ENCODE results near the gene PDGFRB. TPM values are rescaled to one million over a fixed set of nuclear protein-coding genes. Genes with fewer than 3 reads are reported as not detected.
"Not testable (repeated sequence)": the region's sequence is repeated elsewhere in the genome, so short reads cannot be mapped to it uniquely, and the experiment has no call there.

PDGFRB gene
- total RNA-seq, 4 donors from 2014 or later = 171 to 354 (median 217) TPM

DNA sequence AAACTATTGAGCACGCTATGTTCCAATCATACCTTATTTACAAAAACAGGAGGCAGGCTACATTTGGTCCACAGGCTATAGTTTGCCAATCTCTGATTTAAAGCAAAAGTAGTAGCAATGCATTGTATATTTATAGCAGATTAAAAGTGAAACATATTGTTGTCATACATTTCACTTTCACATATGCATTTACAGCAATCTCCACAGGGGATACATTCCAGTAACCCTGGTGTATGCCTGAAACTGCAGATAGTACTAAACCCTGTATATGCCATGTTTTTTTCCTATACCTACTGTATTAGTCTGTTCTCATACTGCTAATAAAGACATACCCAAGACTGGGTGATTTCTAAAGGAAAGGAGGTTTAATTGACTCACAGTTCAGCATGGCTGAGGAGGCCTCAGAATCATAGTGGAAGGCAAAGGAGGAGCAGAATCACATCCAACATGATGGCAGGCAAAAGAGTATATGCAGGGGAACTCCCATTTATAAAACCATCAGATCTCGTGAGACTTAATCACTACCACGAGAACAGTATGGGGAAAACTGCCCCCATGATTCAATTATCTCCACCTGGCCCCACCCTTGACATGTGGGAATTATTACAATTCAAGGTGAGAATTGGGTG lies 63.4 kb downstream of the PDGFRB start:
- 86 to 89% methylated on average over 3 of the region's 3 CpGs for WGBS, 2 donors
- no peak overlapping the region for H3K27ac ChIP-seq
- H3K27me3 ChIP-seq = no peaks in the 10 kb centered on the region
- no peaks in the 10 kb centered on the region for H3K4me1 ChIP-seq
- H3K36me3 ChIP-seq = no peaks in the 10 kb centered on the region
- no peak overlapping the region for H3K4me3 ChIP-seq
- DNase-seq (ENCODE audit: low spot score in 2 of 2) = no peak
- no peaks in the 10 kb centered on the region for H3K9me3 ChIP-seq
- no peak for TF ChIP-seq POLR2A (IDR thresholded peaks at IDR 0.05)
- TF ChIP-seq EP300 (IDR thresholded peaks at IDR 0.05) = no peak
- TF ChIP-seq, protein P1, sequence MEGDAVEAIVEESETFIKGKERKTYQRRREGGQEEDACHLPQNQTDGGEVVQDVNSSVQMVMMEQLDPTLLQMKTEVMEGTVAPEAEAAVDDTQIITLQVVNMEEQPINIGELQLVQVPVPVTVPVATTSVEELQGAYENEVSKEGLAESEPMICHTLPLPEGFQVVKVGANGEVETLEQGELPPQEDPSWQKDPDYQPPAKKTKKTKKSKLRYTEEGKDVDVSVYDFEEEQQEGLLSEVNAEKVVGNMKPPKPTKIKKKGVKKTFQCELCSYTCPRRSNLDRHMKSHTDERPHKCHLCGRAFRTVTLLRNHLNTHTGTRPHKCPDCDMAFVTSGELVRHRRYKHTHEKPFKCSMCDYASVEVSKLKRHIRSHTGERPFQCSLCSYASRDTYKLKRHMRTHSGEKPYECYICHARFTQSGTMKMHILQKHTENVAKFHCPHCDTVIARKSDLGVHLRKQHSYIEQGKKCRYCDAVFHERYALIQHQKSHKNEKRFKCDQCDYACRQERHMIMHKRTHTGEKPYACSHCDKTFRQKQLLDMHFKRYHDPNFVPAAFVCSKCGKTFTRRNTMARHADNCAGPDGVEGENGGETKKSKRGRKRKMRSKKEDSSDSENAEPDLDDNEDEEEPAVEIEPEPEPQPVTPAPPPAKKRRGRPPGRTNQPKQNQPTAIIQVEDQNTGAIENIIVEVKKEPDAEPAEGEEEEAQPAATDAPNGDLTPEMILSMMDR (IDR thresholded peaks at IDR 0.05) = no peak

GRCh38 chr5:150085950-150086715 lies 69.5 kb downstream of the PDGFRB start, which contains the start of gene CSF1R:
TSS of gene CSF1R (minus strand) at chr5:150086554. CDS start at chr5:150086427, 127 bp downstream.
- TF ChIP-seq POLR2A (IDR thresholded peaks at IDR 0.05) (no peak), EP300 (IDR thresholded peaks at IDR 0.05) (peak in 1 of 2 donors; percentile 37)
- TF ChIP-seq, protein P1 (IDR thresholded peaks at IDR 0.05) = no peak
- no peaks in the 10 kb centered on the region for H3K36me3 ChIP-seq

DNA sequence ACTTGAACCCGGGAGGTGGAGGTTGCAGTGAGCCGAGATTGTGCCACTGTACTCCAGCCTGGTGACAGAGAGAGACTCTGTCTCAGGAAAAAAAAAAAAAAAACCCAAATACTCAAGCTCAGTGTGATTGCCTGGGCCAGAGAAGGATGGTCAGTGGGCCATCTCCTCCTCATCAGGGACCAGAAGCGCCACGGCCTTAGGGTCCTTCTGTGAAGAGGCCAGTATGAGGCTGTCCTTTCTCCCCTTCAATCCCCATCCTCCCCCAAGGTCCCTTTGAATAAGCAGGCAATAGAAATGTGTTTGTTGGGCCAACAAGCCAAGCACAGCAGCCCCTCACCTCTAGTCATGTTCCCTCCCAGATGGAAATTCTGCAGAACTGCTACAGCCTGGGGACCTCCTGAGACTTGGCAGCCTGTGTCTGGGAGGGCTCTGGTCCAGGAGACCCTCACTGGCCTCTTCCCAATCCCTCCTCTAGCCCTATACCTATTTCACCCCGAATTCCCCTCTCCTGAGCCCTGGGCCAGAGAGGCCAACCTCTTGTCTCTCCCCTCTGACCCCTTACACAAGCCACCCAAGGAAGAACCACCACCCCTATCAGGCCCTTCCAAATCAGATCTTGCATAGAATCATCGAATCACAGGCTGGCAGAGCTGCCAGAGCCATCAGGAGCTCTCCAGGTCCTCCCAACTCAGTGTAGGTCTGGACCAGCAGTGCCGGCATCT lies 70.3 kb downstream of the PDGFRB start:
- Histone ChIP-seq H3K36me3 (no peaks in the 10 kb centered on the region), H3K4me3 (peak overlapping the region in 3 of 4 donors; percentile 15 to 47 (median 18)), H3K27me3 (no peaks in the 10 kb centered on the region), H3K27ac (peak overlapping the region in 2 of 4 donors; percentile 10 to 52), H3K4me1 (peaks cover 0 to 10% (median 2%) of the 10 kb centered on the region in 4 donors), H3K9me3 (no peaks in the 10 kb centered on the region)
- 78 to 82% methylated on average over 7 of the region's 7 CpGs for WGBS, 2 donors
- DNase-seq (ENCODE audit: low spot score in 2 of 2) = no peak
- no peak for TF ChIP-seq EP300 (IDR thresholded peaks at IDR 0.05)
- TF ChIP-seq, protein P1 (IDR thresholded peaks at IDR 0.05) = no peak
- no peak for TF ChIP-seq POLR2A (IDR thresholded peaks at IDR 0.05)

More at GRCh38 chr5:150085950-150086715, 69.5 kb downstream of the PDGFRB start, which contains the start of gene CSF1R:
- H3K4me3 ChIP-seq = peak within 1 kb of the TSS; percentile 3 to 47 (median 16)
- DNase-seq (ENCODE audit: low spot score in 2 of 2) = no peak
- peaks cover 0 to 10% (median 2%) of the 10 kb centered on the region in 4 donors for H3K4me1 ChIP-seq
- 81 to 88% methylated on average over 8 to 9 of the region's 9 CpGs for WGBS, 2 donors
- peak within 1 kb of the TSS in 2 of 4 donors; percentile 17 to 52 for H3K27ac ChIP-seq
- H3K27me3 ChIP-seq = no peaks in the 10 kb centered on the region
- H3K9me3 ChIP-seq = no peaks in the 10 kb centered on the region

- 82 to 89% methylated on average over 6 of the region's 6 CpGs for WGBS, 2 donors
- H3K27me3 ChIP-seq; H3K36me3 ChIP-seq; DNase-seq (ENCODE audit: low spot score in 2 of 2); H3K9me3 ChIP-seq; H3K4me1 ChIP-seq: not testable (repeated sequence)
- peak overlapping the region in 2 of 4 donors; percentile 5 to 47 for H3K4me3 ChIP-seq
- H3K27ac ChIP-seq = peak overlapping the region in 2 of 4 donors; percentile 7 to 10
These were observed 70.9 kb downstream of the PDGFRB start for GRCh38 chr5:150084754-150085153.

DNA sequence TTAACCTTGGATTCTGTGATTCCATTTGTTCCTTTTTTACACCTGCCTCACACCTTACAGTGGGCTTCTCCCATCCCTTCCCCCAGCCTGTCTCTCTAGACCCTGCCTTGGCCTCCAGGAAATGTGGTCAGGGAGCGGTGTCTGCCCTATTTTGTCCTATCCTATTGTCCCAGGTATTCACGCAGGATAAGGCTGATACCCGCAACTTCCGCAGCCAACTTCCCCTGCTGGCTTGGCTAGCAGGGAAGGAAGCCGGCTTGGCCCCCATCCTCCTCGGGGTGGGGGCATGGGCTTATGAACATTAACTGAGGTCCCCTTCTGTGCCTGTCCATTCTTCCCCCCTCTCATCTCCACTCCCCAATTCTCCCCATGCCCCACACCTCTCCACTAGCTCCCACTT lies 72.8 kb downstream of the PDGFRB start:
- TF ChIP-seq, protein P1 (IDR thresholded peaks at IDR 0.05) = no peak
- no peak for TF ChIP-seq POLR2A (IDR thresholded peaks at IDR 0.05)
- TF ChIP-seq EP300 (IDR thresholded peaks at IDR 0.05) = no peak
- 80 to 84% methylated on average over 6 of the region's 6 CpGs for WGBS, 2 donors
- no peaks in the 10 kb centered on the region for H3K36me3 ChIP-seq
- H3K27me3 ChIP-seq = no peaks in the 10 kb centered on the region
- no peak for DNase-seq (ENCODE audit: low spot score in 2 of 2)
- no peaks in the 10 kb centered on the region for H3K9me3 ChIP-seq
- H3K4me1 ChIP-seq = peaks cover 0 to 10% (median 2%) of the 10 kb centered on the region in 4 donors
- peak overlapping the region in 1 of 4 donors; percentile 47 for H3K4me3 ChIP-seq
- peak overlapping the region in 1 of 4 donors; percentile 35 for H3K27ac ChIP-seq
